GM23338 (cell line): ENCODE results near the gene YPEL2. TPM values are rescaled to one million over a fixed set of nuclear protein-coding genes. Genes with fewer than 3 reads are reported as not detected.
A peak's percentile ranks its signal among the peaks of the same experiment; 100 is the strongest.

ENCODE experiments used
- ATAC-seq: fragments of 200-7000 bp; cut with Tn5 transposase; 3 replicates; pipeline ENCODE4 v1.9.1; 2020
- DNase-seq: peaks from one replicate; pipeline ENCODE4 v3.0.0-alpha.2; 2015; ENCODE audit warnings: low spot score
- H2AFZ ChIP-seq: fragments of 200-600 bp; sonication (generic); 2 replicates; pipeline ENCODE4 v1.8.0; 2016; ENCODE audit warnings: antibody characterized with exemption, mild to moderate bottlenecking, moderate library complexity
- H3F3A ChIP-seq: fragments of 200-600 bp; sonication (generic); replicated peaks from 2 replicates; pipeline ENCODE4 v1.8.0; 2017; ENCODE audit warnings: antibody characterized with exemption, mixed run types, low read depth
- H3K27ac ChIP-seq: fragments of 200-600 bp; sonication (generic); 2 replicates; pipeline ENCODE4 v1.6.1; 2016; ENCODE audit warnings: low read depth
- H3K27me3 ChIP-seq: fragments of 200-600 bp; sonication (generic); 2 replicates; pipeline ENCODE4 v1.8.0; 2016; ENCODE audit warnings: mild to moderate bottlenecking, mixed run types, moderate library complexity; ENCODE audit not compliant: insufficient read depth
- H3K36me3 ChIP-seq: fragments of 200-600 bp; sonication (generic); 2 replicates; pipeline ENCODE4 v1.8.0; 2016; ENCODE audit warnings: mild to moderate bottlenecking; ENCODE audit not compliant: insufficient read depth
- H3K4me1 ChIP-seq: fragments of 200-600 bp; sonication (generic); 2 replicates; pipeline ENCODE4 v1.8.0; 2016; ENCODE audit warnings: mild to moderate bottlenecking, moderate library complexity; ENCODE audit not compliant: insufficient read depth
- H3K4me2 ChIP-seq: fragments of 200-600 bp; sonication (generic); 2 replicates; pipeline ENCODE4 v1.7.1; 2017; ENCODE audit warnings: mixed run types
- H3K4me3 ChIP-seq: fragments of 200-600 bp; sonication (generic); 2 replicates; pipeline ENCODE4 v1.6.1; 2016; ENCODE audit warnings: mixed run types
- H3K79me2 ChIP-seq: fragments of 200-600 bp; sonication (generic); replicated peaks from 2 replicates; pipeline ENCODE4 v1.8.0; 2017; ENCODE audit warnings: mild to moderate bottlenecking; ENCODE audit not compliant: insufficient read depth
- H3K9me2 ChIP-seq: fragments of 200-600 bp; sonication (generic); 2 replicates; pipeline ENCODE4 v1.8.0; 2017; ENCODE audit not compliant: insufficient read depth
- H4K20me1 ChIP-seq: fragments of 200-600 bp; sonication (generic); replicated peaks from 2 replicates; pipeline ENCODE4 v1.8.0; 2017; ENCODE audit warnings: mild to moderate bottlenecking; ENCODE audit not compliant: insufficient read depth
- H3K27ac Mint-ChIP-seq: 2 replicates; pipeline ENCODE4 v1.8.0; 2020; ENCODE audit warnings: inconsistent platforms, mild to moderate bottlenecking, moderate library complexity, mixed read lengths
- H3K27me3 Mint-ChIP-seq: 3 replicates; pipeline ENCODE4 v1.8.0; 2022; ENCODE audit warnings: low read depth, mild to moderate bottlenecking, moderate library complexity, mixed read lengths, inconsistent platforms; ENCODE audit not compliant: insufficient read depth, poor library complexity
- H3K36me3 Mint-ChIP-seq: 3 replicates; pipeline ENCODE4 v1.8.0; 2021; ENCODE audit warnings: low read depth, mild to moderate bottlenecking, inconsistent platforms, moderate library complexity, mixed read lengths
- H3K4me1 Mint-ChIP-seq: 3 replicates; pipeline ENCODE4 v1.8.0; 2020; ENCODE audit warnings: mild to moderate bottlenecking, inconsistent platforms, mixed read lengths
- H3K4me3 Mint-ChIP-seq: 3 replicates; pipeline ENCODE4 v1.8.0; 2021; ENCODE audit warnings: moderate library complexity, mild to moderate bottlenecking, inconsistent platforms, mixed read lengths
- H3K9me3 Mint-ChIP-seq: 3 replicates; pipeline ENCODE4 v1.8.0; 2020; ENCODE audit warnings: moderate library complexity, mild to moderate bottlenecking, inconsistent platforms, mixed read lengths
- CREB1 ChIP-seq: fragments of 250-450 bp; sonication (Bioruptor Pico); IDR thresholded peaks from 2 replicates; pipeline ENCODE4 v1.5.0; 2020; ENCODE audit warnings: low read depth, mild to moderate bottlenecking, moderate library complexity
- ETS1 ChIP-seq: IDR thresholded peaks from 2 replicates; pipeline ENCODE4 v1.6.1; 2016; ENCODE audit warnings: antibody characterized with exemption
- EZH2 ChIP-seq: fragments of 200-600 bp; sonication (generic); IDR thresholded peaks from one replicate; pipeline ENCODE4 v1.8.0; 2017; ENCODE audit warnings: antibody characterized with exemption, mild to moderate bottlenecking, low read depth; ENCODE audit not compliant: unreplicated experiment
- EZH2phosphoT487 ChIP-seq: fragments of 200-600 bp; sonication (generic); IDR thresholded peaks from one replicate; pipeline ENCODE4 v1.8.1; 2018; ENCODE audit warnings: antibody characterized with exemption; ENCODE audit not compliant: unreplicated experiment
- JUNB ChIP-seq: IDR thresholded peaks from one replicate; pipeline ENCODE4 v1.6.1; 2016; ENCODE audit warnings: antibody characterized with exemption; ENCODE audit not compliant: unreplicated experiment
- NANOG ChIP-seq: IDR thresholded peaks from 2 replicates; pipeline ENCODE4 v1.6.1; 2016; ENCODE audit warnings: antibody characterized with exemption, borderline replicate concordance
- POLR2AphosphoS5 ChIP-seq: IDR thresholded peaks from 2 replicates; pipeline ENCODE4 v1.6.1; 2016; ENCODE audit warnings: antibody characterized with exemption, low read depth
- REST ChIP-seq: IDR thresholded peaks from one replicate; pipeline ENCODE4 v1.6.1; 2018; ENCODE audit warnings: antibody characterized with exemption; ENCODE audit not compliant: unreplicated experiment
- STAT1 ChIP-seq: IDR thresholded peaks from one replicate; pipeline ENCODE4 v1.6.1; 2016; ENCODE audit warnings: antibody characterized with exemption; ENCODE audit not compliant: unreplicated experiment
- ZNF114 ChIP-seq: fragments of 250-450 bp; sonication (Bioruptor Pico); IDR thresholded peaks from 2 replicates; pipeline ENCODE4 v1.5.0; 2020; ENCODE audit warnings: mild to moderate bottlenecking, moderate library complexity
- ZNF331 ChIP-seq: fragments of 250-450 bp; sonication (Bioruptor Pico); IDR thresholded peaks from 2 replicates; pipeline ENCODE4 v1.5.0; 2020; ENCODE audit warnings: low read depth, mild to moderate bottlenecking, moderate library complexity
- ZNF462 ChIP-seq: fragments of 250-450 bp; sonication (Bioruptor Pico); IDR thresholded peaks from 2 replicates; pipeline ENCODE4 v1.5.0; 2020; ENCODE audit warnings: mild to moderate bottlenecking, moderate library complexity
- polyA plus RNA-seq: library from polyadenylated mRNA; unstranded; fragments of >200 nt; fragmentation: Nextera tagmentation; extraction: Ambion mirVana; gene quantifications from 2 replicates; pipeline ENCODE4 v1.2.1, GENCODE V29; 2016
- total RNA-seq: library from RNA; depleted of rRNA; stranded (reverse); fragments of >200 nt; shearing (Covaris generic); gene quantifications from 2 replicates; pipeline ENCODE4 v1.2.3, GENCODE V29; 2014

YPEL2 gene
- total and polyA plus RNA-seq, 2 experiments from 2014 or later = 4.1 to 5.2 TPM

- TF ChIP-seq ZNF462 (CRISPR knock-in tag) = no peak
Observed at GRCh38 chr17:59353106-59353854, 21.8 kb downstream of the YPEL2 start (continued).

GRCh38 chr17:59353936-59354755, 22.7 kb downstream of the YPEL2 start:
- H3K4me3 Mint-ChIP-seq = no peak overlapping the region; the same call in 2 of the 3 replicates
- Histone ChIP-seq H3K27ac (0 out of 2 replicates have a peak overlapping the region, but pooled peaks have one; percentile 28), H3K9me2 (peaks cover 15% of the 10 kb centered on the region; the same call in 1 of the 2 replicates), H3K27me3 (no peaks in the 10 kb centered on the region), H2AFZ (no peak overlapping the region), H3F3A (no peaks in the 10 kb centered on the region), H3K4me2 (peak overlapping the region; percentile 23; the same call in 1 of the 2 replicates), H3K4me3 (no peak overlapping the region), H3K4me1 (peaks cover 10% of the 10 kb centered on the region), H3K36me3 (no peaks in the 10 kb centered on the region), H3K79me2 (0 out of 2 replicates have a peak, but pooled peaks cover 2% of the 10 kb centered on the region), H4K20me1 (no peaks in the 10 kb centered on the region)
- H3K27ac Mint-ChIP-seq = peak overlapping the region; percentile 9; the same call in 1 of the 2 replicates
- H3K9me3 Mint-ChIP-seq = no peaks in the 10 kb centered on the region
- DNase-seq = peak; percentile 60
- peak; percentile 75 for ATAC-seq
- H3K4me1 Mint-ChIP-seq = peaks cover 23% of the 10 kb centered on the region
- peaks cover 2% of the 10 kb centered on the region for H3K27me3 Mint-ChIP-seq
- H3K36me3 Mint-ChIP-seq = peaks cover 10% of the 10 kb centered on the region
- TF ChIP-seq STAT1 (no peak), ZNF331 (CRISPR knock-in tag) (no peak), EZH2phosphoT487 (no peak), POLR2AphosphoS5 (no peak), NANOG (no peak), ETS1 (no peak), CREB1 (CRISPR knock-in tag) (no peak), JUNB (no peak), ZNF114 (no peak), REST (no peak), EZH2 (no peak)
